ENCODE data around the gene BCAN.

DNA sequence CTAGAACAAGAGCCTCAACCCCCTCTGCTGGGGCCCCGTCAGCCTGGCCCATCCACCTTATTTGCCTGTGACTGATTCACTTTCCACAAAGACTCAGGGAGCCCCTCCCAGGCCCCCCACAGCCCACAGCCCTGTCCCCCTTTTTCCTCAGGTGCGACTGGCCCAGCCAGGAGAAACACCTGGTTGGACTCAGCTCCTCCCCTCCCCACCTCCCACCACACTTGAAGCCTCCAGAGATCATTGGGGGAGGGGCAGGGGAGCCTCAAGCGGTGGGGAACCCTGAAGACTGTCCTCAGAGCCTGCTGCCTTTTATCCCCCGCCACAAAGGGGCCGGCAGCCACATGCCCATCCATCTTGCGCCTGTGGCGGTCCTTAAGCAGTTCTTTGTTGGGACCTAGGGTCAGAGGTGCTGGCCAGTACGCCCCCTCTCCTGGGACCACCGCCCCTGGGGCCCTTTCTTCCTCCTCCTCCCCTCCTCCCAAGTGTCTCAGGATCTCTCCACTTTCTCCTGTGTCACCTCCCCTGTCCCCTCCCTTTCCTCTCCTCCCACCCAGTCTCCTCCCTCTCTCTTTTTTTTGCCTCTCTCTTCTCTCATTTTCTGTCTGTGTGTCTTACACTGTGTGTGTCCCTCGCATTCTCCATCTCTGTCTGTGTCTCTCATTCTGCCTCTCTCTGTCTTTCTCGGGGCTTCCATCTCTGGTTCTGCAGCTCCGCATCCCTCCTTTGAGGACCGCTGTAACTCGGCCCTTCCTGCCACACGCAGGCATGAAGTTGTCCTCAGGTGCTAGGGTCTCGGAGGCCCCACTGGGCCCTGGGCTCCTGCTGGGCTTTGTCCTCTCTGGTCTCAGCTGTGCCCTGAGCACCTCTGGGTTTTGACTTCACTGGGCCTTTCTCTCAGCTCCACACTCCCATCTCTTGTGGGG is 51.3 kb downstream of the BCAN start:
- TF ChIP-seq, protein P1, sequence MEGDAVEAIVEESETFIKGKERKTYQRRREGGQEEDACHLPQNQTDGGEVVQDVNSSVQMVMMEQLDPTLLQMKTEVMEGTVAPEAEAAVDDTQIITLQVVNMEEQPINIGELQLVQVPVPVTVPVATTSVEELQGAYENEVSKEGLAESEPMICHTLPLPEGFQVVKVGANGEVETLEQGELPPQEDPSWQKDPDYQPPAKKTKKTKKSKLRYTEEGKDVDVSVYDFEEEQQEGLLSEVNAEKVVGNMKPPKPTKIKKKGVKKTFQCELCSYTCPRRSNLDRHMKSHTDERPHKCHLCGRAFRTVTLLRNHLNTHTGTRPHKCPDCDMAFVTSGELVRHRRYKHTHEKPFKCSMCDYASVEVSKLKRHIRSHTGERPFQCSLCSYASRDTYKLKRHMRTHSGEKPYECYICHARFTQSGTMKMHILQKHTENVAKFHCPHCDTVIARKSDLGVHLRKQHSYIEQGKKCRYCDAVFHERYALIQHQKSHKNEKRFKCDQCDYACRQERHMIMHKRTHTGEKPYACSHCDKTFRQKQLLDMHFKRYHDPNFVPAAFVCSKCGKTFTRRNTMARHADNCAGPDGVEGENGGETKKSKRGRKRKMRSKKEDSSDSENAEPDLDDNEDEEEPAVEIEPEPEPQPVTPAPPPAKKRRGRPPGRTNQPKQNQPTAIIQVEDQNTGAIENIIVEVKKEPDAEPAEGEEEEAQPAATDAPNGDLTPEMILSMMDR (IDR thresholded peaks at IDR 0.05), result no peak
- TF ChIP-seq POLR2A (IDR thresholded peaks at IDR 0.05), result no peak

All from lower leg skin (tissue), 3 donors.